NCI-H446 treated with DMSO at 0.1 percent for 48 hours (cell line): ENCODE measurements around the gene TNNI3K.
A peak's percentile ranks its signal among the peaks of the same experiment; 100 is the strongest.

ENCODE experiments used
- DNase-seq: peaks from one replicate; lab custom pipeline; 2025; lab: John Stamatoyannopoulos, UW

The TNNI3K gene

GRCh38 chr1:74392186-74392585, 157.0 kb downstream of the TNNI3K start:
- no peak for DNase-seq

GRCh38 chr1:74392840-74393239, 157.7 kb downstream of the TNNI3K start:
- no peak for DNase-seq

GRCh38 chr1:74395571-74395970, 160.4 kb downstream of the TNNI3K start:
- no peak for DNase-seq

- no peak for DNase-seq
Observed at GRCh38 chr1:74396462-74396861, 161.3 kb downstream of the TNNI3K start.

DNA sequence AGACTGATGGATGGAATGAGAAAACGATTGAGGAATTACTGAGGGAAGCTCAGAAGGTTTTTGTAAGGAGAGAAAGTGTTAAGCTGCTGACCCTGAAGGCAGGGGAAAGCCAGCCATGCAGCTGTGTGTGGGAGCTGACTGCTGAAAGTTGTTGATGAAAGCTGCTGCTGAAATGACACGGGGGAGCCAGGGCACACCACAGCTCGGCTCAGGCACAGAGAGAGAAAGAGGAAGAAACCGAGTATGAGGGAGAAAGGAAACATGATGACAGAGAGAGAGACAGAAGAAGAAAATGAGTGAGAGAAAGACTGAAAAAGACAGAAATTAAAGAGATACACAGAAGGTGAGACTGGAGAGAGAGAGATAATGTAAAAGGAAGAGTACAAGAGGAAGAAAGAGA, 161.7 kb downstream of the TNNI3K start:
- no peak for DNase-seq

DNA sequence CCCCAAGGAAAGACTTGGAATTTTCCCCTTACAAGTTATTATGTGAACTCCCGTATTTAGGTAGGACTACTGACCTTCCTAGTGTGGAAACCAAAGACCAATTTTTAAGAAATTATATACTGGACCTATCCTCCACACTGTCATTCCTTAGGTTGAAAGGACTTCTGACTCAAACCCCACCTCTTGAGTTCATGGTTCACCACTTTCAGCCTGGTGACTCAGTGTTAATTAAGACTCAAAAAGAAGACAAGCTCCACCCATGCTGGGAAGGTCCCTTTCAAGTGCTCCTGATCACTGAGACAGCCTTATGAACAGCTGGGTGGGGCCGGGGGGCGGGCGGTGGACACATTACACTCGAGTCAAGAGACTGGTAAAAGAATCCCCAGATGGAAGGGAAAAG, 164.1 kb downstream of the TNNI3K start:
- no peak for DNase-seq

DNA sequence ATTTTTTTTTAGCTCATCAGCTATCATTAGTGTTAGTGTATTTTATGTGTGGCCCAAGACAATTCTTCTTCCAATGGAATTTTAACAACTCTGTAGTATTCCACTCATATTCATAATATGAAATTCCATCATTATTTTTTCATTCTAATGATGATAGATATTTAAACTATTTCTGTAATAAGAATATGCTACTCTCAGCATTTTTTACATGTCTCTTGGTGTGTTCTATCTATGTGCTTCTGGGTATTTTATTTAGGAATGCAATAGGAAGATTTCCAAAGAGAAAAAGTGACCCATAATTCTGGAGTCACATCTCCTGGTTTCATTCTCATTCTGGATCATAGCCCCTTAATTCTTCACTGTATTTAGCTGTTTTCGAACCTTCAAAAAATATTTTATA, 167.7 kb downstream of the TNNI3K start:
- no peak for DNase-seq

- DNase-seq: no peak
Observed at GRCh38 chr1:74403606-74404005, 168.4 kb downstream of the TNNI3K start.

DNA sequence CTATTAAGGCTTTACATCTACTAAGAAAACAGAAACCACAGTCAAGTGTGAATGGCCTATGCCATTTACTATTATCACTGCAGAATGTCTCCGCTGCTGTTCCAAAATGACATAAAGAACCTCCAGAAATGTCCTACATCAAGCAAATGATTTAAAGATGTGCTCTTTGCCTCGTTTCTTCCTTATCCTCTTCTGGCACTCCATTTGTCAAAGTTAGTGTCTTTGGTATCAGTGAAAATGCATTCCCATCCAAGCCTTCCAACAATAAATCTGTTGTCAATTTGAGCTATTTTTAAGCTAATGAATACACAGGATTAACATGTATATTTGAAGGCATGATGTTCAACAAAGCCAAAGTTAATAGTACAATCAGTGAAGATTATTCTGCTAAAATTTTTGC, 171.6 kb downstream of the TNNI3K start:
- DNase-seq: no peak

DNA sequence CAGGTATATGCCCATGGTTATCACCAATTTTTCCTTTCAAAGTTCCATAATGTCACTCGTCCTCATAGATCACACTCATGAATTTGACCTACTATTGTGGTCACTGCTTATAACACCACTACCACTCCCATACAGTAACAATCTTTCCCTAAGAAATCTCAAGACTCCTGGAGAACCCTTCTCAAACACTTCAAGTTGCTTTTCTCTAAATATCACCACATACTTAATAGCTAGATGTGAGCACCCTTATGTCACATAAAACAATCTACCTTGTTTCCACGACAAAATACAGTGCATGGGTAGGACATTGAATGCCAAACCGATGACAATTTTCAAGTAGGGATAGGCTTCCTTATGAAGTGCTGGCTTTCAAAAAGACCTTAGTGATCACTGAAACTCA, 172.7 kb downstream of the TNNI3K start:
- DNase-seq: no peak

DNA sequence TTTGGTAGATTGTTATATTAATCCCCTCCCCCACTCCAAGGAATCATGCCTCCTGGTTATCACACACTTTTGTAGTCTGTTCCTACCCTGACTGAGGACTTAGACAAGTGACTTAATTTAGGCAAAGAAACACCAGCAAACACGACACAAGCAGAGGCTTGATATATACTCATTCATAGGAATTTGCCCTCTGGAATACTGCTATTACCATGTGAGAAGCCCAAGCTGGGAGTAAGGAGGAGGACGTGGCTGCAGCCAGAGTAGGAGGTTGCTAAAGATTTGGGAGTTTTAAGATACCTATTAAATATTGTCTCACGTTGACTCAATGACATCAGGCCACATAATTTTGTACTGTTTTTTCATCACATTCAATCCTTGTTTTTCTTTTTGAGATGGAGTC, 177.1 kb downstream of the TNNI3K start:
- no peak for DNase-seq

DNA sequence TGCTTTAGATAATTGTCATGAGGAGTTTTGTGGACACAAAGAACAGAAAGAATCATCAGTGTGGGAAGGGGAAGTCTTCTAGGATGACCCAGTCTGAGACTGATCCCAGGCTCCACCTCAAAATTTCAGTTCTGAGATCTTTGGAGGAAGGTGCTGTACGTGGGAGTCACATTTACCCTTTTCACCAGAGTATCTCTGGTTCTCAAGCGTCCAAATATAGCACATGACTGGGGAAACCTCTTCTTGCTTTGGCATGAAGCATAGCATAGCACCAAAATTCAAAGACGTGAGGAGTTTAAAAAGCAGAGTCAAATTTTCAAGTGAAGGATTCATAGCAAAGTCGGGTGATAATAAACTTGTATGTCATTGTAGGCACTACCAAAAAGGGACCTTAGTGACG, 180.7 kb downstream of the TNNI3K start:
- DNase-seq: no peak

DNA sequence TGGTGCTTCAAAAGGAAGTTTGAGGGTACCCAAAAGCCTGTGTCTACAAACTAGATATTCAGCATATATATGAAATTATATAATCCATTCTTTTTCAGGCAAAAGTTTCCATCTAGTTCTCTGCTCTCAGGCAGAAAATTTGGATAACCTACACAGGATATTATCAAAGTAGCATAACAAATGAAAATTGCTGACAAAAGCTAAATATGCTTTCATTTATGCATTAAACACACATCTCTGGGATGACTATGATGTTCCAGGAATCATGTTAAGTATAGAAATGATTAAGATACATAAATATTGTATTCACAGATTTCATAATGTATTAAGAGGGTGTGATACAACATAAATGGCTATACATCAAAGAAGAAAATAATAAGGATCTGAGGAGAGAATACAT, 184.4 kb downstream of the TNNI3K start:
- DNase-seq: no peak

- DNase-seq: no peak
Observed at GRCh38 chr1:74420467-74420866, 185.3 kb downstream of the TNNI3K start.

GRCh38 chr1:74422421-74423292, 187.5 kb downstream of the TNNI3K start:
- no peak for DNase-seq

DNA sequence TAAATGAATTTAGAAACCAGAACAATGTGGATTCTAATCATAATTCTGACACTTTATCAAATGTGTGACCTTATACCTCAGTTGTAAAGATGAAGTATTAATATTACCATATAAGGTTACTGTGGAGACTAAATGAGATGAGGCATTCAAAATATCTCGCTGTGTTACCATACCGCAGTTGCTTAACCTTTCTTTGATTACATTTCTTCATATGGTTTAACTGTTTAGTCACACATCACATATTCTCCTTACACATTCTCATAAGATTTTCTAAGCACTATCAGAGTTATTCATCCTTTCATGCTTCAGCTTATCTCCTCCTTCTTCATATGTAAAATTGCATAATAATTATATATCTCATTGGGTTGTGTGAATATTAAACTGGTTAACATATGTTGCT, 188.3 kb downstream of the TNNI3K start:
- no peak for DNase-seq

DNA sequence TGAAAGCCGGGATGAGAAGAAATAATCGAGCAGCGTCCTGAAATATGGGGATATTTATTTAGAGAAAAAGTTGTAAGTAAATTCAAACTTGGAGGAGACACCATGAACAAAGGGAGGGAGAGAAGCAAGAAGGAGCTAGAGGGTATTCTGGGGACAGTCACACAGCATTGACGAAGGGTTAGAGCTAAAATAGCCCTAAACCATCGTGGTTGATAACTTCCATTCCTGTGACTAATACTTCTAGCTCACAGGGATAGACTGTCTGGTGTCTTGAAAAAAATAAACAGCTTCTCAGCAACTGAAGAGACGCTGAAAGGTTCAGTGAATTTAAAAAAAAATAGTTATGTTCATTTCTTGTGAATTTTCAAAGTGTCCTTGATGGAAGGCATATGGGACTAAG, 190.5 kb downstream of the TNNI3K start:
- DNase-seq: no peak

GRCh38 chr1:74426208-74426937, 191.2 kb downstream of the TNNI3K start:
- no peak for DNase-seq

- DNase-seq: no peak
Observed at GRCh38 chr1:74427681-74428080, 192.5 kb downstream of the TNNI3K start.

DNA sequence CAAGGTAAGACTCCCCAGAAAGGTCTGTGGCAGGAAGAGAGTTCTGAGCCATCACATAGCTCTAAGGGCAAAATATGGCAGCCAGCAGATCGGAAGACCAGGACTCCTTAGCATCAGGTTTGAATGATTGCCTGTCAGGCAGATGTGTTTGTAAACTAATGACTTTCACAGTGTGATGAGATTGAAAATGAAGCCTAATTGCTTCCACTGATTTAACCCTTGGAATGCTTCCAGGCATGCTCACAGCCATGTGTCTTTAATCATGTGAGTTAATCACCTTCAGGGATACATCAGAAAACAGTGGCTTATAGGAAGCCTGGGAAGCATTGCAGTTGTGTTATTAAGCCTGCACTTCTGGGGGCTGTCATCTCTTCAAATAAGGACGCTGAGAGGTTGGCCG, 194.4 kb downstream of the TNNI3K start:
- peak; percentile 65 for DNase-seq

DNA sequence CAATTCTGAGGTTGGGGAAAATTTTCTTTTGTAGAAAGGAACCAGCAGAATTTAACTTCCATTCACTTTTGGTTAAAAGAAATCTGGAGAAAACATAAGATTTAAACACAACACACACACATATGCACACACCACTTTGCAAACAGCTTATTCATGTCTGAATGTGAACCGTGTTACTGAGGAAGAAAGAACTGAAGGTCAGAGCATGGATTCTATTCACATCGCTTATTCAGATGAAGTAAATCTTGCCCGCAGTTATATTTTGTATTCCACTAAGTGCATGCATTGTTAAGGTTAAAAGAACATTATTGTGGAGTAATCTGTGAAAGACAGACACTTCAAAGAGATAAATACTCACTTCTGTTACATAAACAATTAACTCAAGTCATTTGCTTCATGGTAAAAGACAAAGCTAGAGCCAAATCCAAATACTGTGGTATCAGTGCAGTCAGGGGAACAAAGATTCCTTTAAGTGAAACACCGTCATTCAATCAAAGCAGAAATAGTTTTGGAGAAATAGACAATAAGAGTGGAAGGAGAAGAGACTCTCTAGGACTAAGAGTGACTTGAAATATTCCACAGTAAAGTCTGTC, 195.3 kb downstream of the TNNI3K start:
- no peak for DNase-seq

DNA sequence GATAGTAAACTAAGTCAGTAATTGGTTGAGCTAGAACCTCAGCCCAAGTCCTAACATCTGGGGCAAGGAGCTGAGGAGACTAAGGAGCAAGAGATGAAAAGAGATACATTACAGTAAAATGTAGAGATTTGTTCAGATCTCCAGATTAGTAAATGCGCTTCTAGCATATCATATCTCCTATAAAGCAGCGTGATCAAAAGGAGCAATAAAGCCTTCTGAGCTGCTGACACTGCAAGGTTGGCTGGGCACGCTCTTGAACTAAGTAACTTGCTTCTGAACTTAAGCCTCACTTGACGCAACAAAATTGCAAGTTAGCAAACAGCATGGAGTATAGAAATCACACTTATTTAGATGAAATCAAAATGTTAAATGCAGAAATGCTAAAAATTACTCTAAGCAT, 196.3 kb downstream of the TNNI3K start:
- DNase-seq: no peak

DNA sequence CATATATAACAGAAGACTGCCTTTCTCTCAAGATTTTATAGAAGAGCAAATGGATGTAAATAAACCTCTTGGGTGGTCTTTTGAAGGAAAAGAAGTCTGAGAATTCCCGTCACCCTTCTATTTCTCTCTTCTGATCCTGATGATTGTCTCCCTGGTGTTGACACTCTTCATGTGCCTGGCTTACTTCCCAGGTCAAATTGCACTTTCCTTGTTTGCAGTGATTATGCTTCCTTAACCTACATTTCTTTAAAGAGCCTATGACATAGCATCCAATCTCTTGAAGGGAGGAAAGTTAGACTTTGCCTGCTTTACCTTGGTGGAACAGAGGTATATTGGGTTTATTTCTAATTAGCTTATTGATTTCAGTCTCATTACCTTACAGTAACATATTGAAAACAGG, 197.1 kb downstream of the TNNI3K start:
- no peak for DNase-seq
